Colonic mucosa (tissue), 4 donors: ENCODE results near the gene WDR62. TPM values are rescaled to one million over a fixed set of nuclear protein-coding genes. Genes with fewer than 3 reads are reported as not detected.

ENCODE experiments used
- DNase-seq: peaks from one replicate; pipeline ENCODE4 v3.0.0-alpha.2; 2020
- H3K27ac ChIP-seq: fragments of 200-600 bp; one replicate; pipeline ENCODE4 v1.8.0; 2021
- H3K27me3 ChIP-seq: fragments of 200-600 bp; one replicate; pipeline ENCODE4 v1.8.0; 2021
- H3K36me3 ChIP-seq: fragments of 200-600 bp; one replicate; pipeline ENCODE4 v1.8.0; 2021
- H3K4me1 ChIP-seq: fragments of 200-600 bp; one replicate; pipeline ENCODE4 v1.8.0; 2021; ENCODE audit warnings: mild to moderate bottlenecking
- H3K4me3 ChIP-seq: fragments of 200-600 bp; one replicate; pipeline ENCODE4 v1.8.0; 2021
- H3K9ac ChIP-seq, 2 donors: one replicate each; pipeline ENCODE4 v1.7.0; 2013; ENCODE audit warnings: control low read depth in 2 of 2, low read depth in 2 of 2, low read length in 2 of 2
- H3K9me3 ChIP-seq: fragments of 200-600 bp; one replicate; pipeline ENCODE4 v1.8.0; 2021
- CTCF ChIP-seq: fragments of 200-600 bp; IDR thresholded peaks from one replicate; pipeline ENCODE4 v1.8.0; 2022; ENCODE audit warnings: antibody characterized with exemption, mild to moderate bottlenecking
- intact Hi-C: fragments of 100-400 bp; cut with DNase I; formaldehyde crosslinking; loops from one replicate; pipeline ENCODE4 v1.14.1; 2022
- total RNA-seq, 2 donors: library from RNA; stranded (reverse); fragmentation: NEBNext Ultra II Directional in 1 of 2; extraction: Animal tissue kit (Norgen Biotek cat#: 25700) in 1 of 2; gene quantifications; one replicate each; pipeline ENCODE4 v1.2.1, GENCODE V29; 2021
- donor health status: healthy.
- donor health status: DM: no; HTN: no; CAD: no.
- donor health status: DM: no; HTN: no; CAD: no.

The WDR62 gene
- total RNA-seq, 2 donors from 2014 or later, result 2.1 to 13.1 TPM

GRCh38 chr19:36041831-36042230 lies 12.9 kb upstream of the WDR62 start:
- no peak overlapping the region for H3K27ac ChIP-seq
- no peaks in the 10 kb centered on the region for H3K4me1 ChIP-seq

GRCh38 chr19:36043952-36044351 lies 10.7 kb upstream of the WDR62 start:
- DNase-seq, result no peak
- no peak overlapping the region for H3K27ac ChIP-seq
- H3K4me3 ChIP-seq, result no peak overlapping the region
- no peaks in the 10 kb centered on the region for H3K36me3 ChIP-seq
- H3K4me1 ChIP-seq, result no peaks in the 10 kb centered on the region
- no peak overlapping the region for H3K9ac ChIP-seq
- intact Hi-C loops, result no loop called here
- TF ChIP-seq CTCF, result no peak
- no peaks in the 10 kb centered on the region for H3K9me3 ChIP-seq
- no peaks in the 10 kb centered on the region for H3K27me3 ChIP-seq

More at GRCh38 chr19:36041831-36042230, 12.9 kb upstream of the WDR62 start:
- Histone ChIP-seq H3K9me3 (no peaks in the 10 kb centered on the region), H3K4me3 (no peak overlapping the region), H3K9ac (no peak overlapping the region), H3K36me3 (no peaks in the 10 kb centered on the region), H3K27me3 (no peaks in the 10 kb centered on the region)
- intact Hi-C loops, result no loop called here
- no peak for DNase-seq
- no peak for TF ChIP-seq CTCF

GRCh38 chr19:36046443-36047050 lies 8.2 kb upstream of the WDR62 start:
- H3K9me3 ChIP-seq, result no peaks in the 10 kb centered on the region
- no peak overlapping the region for H3K9ac ChIP-seq
- no peak overlapping the region for H3K27ac ChIP-seq
- H3K27me3 ChIP-seq, result no peaks in the 10 kb centered on the region
- no peaks in the 10 kb centered on the region for H3K4me1 ChIP-seq
- TF ChIP-seq CTCF, result no peak
- H3K36me3 ChIP-seq, result no peaks in the 10 kb centered on the region
- intact Hi-C loops, result no loop called here
- DNase-seq, result no peak
- no peak overlapping the region for H3K4me3 ChIP-seq

- H3K4me3 ChIP-seq, result no peak overlapping the region
- H3K9me3 ChIP-seq, result no peaks in the 10 kb centered on the region
- no peaks in the 10 kb centered on the region for H3K36me3 ChIP-seq
- TF ChIP-seq CTCF, result no peak
- H3K9ac ChIP-seq, result no peak overlapping the region
- DNase-seq, result no peak
- no peaks in the 10 kb centered on the region for H3K27me3 ChIP-seq
- intact Hi-C loops, result no loop called here
- no peak overlapping the region for H3K27ac ChIP-seq
- no peaks in the 10 kb centered on the region for H3K4me1 ChIP-seq
Observed at GRCh38 chr19:36047835-36048234, 6.9 kb upstream of the WDR62 start.

- TF ChIP-seq CTCF, result no peak
- H3K9me3 ChIP-seq, result no peaks in the 10 kb centered on the region
- no peaks in the 10 kb centered on the region for H3K4me1 ChIP-seq
- H3K9ac ChIP-seq, result no peak overlapping the region
- no peak for DNase-seq
- no peaks in the 10 kb centered on the region for H3K27me3 ChIP-seq
- no peak overlapping the region for H3K4me3 ChIP-seq
- intact Hi-C loops, result no loop called here
- H3K36me3 ChIP-seq, result no peaks in the 10 kb centered on the region
- no peak overlapping the region for H3K27ac ChIP-seq
Observed at GRCh38 chr19:36049080-36049698, 5.5 kb upstream of the WDR62 start.
